GM18873 (cell line): ENCODE data around the gene DCC.

Experiments used
- ATAC-seq: cut with Tn5 transposase; IDR thresholded peaks from one replicate; pipeline ENCODE4 v1.9.1; 2021; ENCODE audit warnings: mild to moderate bottlenecking, moderate library complexity, moderate number of reproducible peaks; ENCODE audit not compliant: unreplicated experiment, low FRiP score

Gene DCC

GRCh38 chr18:52670896-52671295, 330.9 kb downstream of the DCC start:
- ATAC-seq: no peak

DNA sequence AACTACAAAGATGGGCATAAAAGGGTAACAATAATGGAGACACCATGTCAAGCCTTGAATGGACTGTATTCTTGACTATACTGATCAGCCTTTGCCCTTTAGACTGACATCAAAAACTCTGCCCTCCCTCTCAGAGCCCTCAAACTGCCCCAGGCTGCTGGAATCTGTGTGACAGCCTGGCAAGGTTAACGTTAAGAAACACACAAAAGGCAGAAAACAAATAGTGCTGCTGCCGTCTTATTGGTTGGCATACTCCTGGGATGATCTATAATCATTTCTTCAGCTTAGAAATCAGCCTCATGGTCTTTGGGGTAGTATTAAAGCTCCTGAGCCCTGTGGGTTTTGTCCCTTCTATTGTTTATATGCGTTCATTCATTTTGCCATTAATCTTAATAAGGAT, 338.0 kb downstream of the DCC start:
- ATAC-seq: no peak

DNA sequence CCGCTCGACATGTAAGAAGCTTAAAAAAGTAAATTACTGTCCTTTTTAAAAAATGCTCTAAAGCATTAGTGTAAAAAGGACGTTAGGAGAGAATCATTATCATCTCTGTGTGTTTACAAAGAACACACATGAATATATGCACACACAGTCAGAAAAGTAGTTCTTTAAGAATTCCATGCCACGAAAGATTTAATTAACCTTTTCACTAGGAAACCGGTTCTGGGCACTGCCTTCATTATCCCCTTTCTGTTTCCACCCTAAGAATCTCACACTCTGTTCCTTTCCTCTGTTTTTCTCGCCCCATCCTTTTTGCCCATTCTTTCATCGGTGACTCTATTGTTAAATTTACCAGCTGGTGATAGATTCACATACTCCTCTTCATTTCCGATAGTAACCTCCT, 338.6 kb downstream of the DCC start:
- ATAC-seq: no peak

DNA sequence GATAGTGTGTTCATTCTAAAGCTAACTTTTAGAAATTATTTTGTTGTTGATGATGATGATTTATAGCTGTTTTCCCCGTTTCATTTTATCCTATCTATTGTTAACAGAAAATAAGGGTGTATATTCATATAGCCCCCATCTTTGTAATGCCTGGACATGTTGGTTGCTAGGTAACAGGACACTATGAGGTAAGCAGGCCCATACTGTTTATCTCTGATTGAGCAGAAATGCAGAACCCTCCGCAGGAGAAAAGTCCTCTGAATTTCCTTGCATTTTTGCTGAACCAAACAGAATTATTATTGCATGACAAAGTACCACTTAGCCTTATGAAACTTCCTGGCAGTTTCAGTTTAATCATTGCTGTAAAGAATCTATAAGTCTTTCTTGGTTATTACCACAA, 339.4 kb downstream of the DCC start:
- ATAC-seq: no peak

GRCh38 chr18:52682260-52682659, 342.3 kb downstream of the DCC start:
- ATAC-seq: no peak

- no peak for ATAC-seq
Observed at GRCh38 chr18:52685316-52685715, 345.3 kb downstream of the DCC start.

DNA sequence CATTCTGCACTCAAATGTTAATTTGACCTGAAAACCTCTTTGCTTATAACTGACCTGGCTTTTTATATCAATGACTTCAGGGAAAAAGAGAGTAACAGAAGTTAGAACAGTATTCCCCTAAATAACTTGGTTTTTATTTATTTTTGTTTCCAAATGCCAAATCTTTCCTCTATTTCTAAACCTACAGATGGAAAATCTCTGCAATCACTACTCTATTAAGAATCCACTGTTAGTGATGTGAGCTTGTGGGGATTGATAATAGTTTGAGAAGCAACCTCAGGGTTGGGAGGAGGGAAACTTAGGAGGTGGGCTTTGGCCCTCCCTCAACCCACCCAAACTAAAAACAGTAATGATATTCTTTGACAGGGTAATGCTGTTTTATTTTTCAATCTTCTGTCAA, 351.8 kb downstream of the DCC start:
- no peak for ATAC-seq

- no peak for ATAC-seq
Observed at GRCh38 chr18:52694804-52695203, 354.8 kb downstream of the DCC start.

DNA sequence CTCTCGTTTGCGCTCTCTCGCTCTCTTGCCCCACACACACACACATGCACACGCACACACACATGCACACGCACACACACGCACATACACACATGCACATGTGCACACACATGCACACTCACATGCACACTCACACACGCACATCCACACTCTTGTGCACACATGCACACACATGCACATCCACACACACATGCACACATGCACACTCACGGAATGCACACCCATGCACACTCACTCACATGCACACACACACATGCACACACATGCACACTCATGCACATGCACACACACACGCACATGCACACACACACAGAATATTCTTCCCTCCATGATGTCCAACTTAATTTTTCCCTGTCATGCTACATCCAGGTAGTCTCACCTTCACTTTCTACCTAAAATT, 360.1 kb downstream of the DCC start:
- ATAC-seq: no peak

DNA sequence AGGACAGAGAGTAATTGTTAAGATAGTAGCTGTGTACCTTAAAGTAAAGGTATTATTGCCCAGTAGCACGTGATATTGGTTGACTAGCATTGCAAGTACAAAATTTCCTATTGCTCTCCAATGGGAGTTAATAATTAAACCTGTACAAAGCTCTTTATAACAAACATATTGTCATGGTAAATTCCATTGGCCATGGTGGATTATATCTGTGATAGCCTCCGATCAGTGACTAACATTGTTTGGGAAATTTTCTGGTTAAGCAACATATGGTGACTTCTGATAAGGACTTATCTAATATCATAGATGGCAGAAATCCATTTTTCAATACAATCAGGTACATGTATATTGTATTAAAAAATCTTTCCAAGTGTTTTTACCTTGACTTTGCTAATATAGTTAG, 360.8 kb downstream of the DCC start:
- ATAC-seq: no peak

GRCh38 chr18:52701219-52701935, 361.4 kb downstream of the DCC start:
- no peak for ATAC-seq

DNA sequence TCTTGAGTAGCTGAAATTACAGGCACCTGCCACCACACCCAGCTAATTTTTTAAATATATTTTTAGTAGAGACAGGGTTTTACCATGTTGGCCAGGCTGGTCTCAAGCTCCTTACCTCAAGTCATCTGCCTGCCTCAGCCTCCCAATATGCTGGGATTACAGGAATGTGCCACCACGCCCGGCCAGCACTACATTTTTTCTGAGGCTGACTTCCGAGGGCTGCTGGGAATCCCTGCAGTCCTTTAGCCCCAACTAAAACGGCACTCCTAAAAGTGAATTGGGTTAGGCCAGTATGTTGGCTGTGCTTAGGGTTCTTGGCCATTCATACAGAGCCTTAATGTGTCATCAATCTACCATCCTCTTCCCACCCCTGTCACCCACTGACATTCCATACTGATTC, 375.4 kb downstream of the DCC start:
- no peak for ATAC-seq

GRCh38 chr18:52715991-52716390, 376.0 kb downstream of the DCC start:
- no peak for ATAC-seq

- no peak for ATAC-seq
Observed at GRCh38 chr18:52716973-52717372, 377.0 kb downstream of the DCC start.

DNA sequence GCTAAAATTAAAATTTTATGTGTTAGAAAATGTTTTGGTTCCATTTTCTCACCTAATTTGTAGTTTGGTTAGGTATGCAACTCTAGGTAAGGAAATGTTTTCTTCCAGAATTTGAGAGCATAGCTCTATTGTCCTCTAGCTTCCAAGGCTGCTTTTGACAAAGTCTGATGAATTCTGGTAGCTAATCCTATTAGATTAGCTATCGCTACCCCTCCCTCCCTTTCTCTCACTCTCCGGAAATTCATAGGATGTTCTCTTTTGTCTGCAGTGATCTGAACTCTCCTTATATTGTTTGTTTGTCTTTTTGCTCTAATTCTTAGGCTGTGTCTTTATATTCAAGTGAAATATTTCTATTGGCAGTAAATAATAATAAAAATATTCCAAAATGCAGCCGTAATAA, 382.9 kb downstream of the DCC start:
- no peak for ATAC-seq

DNA sequence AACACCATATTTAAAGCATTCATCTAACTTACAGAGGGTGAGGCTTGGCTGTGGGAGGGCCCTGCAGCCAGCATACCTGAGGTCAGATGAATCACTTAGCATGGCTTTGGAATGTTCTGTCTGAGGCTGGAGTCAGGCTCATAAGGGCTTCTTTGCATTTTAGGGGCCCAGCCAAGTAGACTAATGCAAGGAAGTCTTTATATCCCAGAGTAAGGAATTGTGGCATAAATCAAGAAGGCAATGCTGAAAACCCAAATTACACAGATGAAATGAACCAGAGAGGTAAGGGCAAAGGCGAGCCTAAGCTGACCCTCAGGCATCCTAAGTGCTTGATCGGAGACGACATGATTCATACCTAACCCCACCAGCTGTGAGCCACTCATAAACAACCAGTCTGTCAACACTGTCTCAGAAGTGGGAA, 383.6 kb downstream of the DCC start:
- ATAC-seq: no peak

DNA sequence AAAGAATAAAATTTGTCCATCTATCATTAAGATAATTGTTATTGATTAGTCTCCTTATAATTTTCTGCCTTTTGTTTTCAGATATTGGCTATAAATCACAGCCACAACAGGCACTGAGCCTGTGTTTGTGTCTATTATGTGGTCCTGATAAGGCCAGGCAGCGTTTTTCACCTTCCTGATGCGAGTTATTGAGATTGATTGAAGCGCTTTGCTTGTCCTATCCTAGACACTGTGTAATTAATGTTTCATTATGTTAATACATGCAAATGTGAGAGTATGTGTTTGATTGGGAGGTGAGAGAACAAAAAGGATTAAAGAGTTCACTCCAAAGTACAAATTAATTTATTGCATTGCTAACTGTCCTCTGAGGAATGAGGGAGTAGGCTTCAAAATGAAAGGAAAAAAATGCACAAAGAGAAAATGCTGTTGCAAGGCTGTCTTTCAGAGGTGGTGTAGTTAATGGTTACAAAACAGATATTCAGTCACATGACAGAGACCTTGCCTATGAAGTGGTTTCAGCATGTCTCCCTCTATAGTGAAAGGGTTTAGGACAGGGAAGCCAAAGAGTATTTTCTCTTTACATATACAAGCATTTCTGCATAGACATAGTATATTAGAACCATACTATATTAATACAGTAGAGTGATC, 391.1 kb downstream of the DCC start:
- ATAC-seq: no peak

- no peak for ATAC-seq
Observed at GRCh38 chr18:52738946-52739345, 398.9 kb downstream of the DCC start.

DNA sequence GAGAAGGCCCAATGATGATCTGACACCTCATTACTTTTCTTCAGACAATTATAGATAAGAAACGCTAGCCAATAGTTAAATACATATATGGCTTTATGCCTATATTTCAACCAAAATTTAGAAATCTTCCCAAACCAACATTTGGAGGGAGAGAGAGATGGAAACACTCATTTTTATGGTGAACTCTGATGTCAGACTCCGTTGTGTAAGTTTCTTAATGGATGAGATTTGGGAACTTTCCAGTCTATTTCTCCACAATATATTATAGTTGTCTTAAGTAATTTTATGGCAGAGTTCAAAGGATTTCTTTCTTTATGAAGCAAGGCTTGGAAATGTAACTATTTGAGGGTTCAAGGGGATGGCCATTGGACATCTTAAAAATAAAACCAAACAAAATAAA, 407.0 kb downstream of the DCC start:
- ATAC-seq: no peak

DNA sequence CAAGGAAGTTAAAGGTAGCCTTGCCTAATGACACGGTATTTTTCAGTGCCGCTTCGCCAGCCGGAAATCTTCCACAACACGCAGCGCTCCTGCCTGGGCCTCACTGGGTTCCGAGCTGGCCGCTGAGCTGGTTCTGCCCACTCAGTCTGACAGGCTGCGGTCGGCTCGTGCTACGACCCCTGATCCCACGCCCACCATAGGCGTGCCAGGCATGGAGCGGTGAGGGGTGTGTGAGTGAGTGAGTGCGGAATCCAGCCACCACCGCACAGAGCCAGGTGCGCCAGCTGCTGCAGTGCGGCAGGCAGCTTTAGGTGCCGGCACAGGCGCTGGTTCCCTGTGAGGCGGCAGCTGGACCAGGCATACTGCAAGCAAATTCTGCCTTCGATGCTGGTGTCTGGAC, 407.9 kb downstream of the DCC start:
- ATAC-seq: no peak

- no peak for ATAC-seq
Observed at GRCh38 chr18:52748343-52748742, 408.3 kb downstream of the DCC start.

DNA sequence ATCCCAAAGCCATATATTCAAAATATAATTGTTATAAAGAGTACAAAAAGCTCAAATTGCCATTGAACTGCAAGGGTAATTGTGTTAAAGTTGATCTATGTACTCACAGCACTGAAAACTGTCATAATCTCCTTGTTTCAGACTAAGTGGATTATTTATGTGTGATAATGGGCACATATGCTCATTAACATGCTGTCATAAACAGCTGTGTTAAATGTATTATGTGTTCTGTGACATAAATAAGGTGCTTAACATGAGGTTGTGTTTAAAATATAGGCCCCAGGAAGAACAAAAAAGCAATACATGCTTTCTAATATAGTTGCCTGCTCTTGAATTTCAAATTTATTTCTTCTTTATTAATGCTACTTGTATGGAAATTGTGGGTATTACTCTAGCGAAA, 409.5 kb downstream of the DCC start:
- ATAC-seq: no peak
